ENCODE data around the gene NXPE3. TPM values are rescaled to one million over a fixed set of nuclear protein-coding genes. Genes with fewer than 3 reads are reported as not detected.

Gene NXPE3
- polyA plus RNA-seq, 1 donor from 2014 or later: 6.6 TPM

DNA sequence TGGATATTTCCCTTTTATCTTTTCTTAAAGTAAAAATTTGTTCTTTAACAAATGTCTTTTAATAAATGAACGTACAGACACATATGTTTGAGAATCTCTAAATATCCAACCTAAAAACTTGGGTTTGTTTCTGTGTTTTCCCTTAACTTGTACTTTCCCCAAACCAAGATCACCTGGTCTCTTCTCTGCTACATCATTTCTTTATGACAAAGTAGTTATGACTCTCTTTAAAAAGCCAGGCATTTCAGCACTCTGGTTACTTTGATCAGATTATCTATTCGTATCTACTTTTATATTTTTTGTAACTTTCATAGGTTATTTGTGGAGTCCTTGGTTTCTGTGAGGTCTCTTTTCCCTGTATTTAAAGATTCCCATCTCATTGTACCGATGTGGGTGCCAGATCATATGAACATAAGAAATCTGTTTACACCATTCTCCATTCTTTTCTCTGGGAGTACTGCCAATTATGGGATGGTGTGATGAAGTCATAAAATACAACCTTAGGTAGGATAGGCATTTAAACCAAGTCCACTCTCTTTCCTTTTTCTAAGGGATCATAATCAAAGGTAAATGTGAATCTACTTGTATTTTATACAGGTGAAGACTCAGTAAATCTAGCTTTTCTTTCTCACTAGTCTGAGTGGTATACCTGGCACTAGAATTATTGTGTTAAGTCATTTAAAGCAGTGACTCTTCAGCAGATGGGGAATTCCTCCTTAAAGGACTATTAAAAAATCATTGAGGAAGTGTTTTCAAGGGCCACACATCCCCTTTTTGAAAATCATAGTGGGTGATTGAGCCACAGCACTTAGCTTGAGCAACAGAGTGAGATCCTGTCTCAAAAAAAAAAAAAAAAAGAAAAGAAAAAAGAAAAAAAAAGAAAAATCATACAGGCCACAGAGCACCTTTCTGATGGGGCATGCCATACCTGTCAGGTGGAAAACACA, 57.9 kb downstream of the NXPE3 start:
- Histone ChIP-seq H3F3A (ENCODE audit: insufficient read depth, low read length, poor library complexity, severe bottlenecking) (no peaks in the 10 kb centered on the region), H4K20me1 (ENCODE audit: insufficient read depth) (no peaks in the 10 kb centered on the region), H3K27ac (ENCODE audit: low read length) (no peak overlapping the region), H3K27me3 (ENCODE audit: insufficient read depth, low read depth, low read length) (no peaks in the 10 kb centered on the region), H3K9me3 (ENCODE audit: low read length) (no peaks in the 10 kb centered on the region), H3K4me2 (ENCODE audit: low read length) (no peak overlapping the region), H2AFZ (ENCODE audit: low read depth, low read length) (no peak overlapping the region), H3K36me3 (ENCODE audit: insufficient read depth, low read length) (no peaks in the 10 kb centered on the region), H3K9me2 (ENCODE audit: insufficient read depth, low read length) (no peaks in the 10 kb centered on the region), H3K9ac (ENCODE audit: low read length) (no peak overlapping the region), H3K4me3 (ENCODE audit: low read length) (no peak overlapping the region), H3K79me2 (replicated peaks; ENCODE audit: insufficient read depth, low read length) (no peaks in the 10 kb centered on the region)
- TF ChIP-seq EP300 (conservative IDR thresholded peaks at IDR 0.05; ENCODE audit: poor library complexity, severe bottlenecking): no peak
- no peak for TF ChIP-seq TAF1 (IDR thresholded peaks at IDR 0.05; ENCODE audit: low read depth)
- TF ChIP-seq, protein P1, sequence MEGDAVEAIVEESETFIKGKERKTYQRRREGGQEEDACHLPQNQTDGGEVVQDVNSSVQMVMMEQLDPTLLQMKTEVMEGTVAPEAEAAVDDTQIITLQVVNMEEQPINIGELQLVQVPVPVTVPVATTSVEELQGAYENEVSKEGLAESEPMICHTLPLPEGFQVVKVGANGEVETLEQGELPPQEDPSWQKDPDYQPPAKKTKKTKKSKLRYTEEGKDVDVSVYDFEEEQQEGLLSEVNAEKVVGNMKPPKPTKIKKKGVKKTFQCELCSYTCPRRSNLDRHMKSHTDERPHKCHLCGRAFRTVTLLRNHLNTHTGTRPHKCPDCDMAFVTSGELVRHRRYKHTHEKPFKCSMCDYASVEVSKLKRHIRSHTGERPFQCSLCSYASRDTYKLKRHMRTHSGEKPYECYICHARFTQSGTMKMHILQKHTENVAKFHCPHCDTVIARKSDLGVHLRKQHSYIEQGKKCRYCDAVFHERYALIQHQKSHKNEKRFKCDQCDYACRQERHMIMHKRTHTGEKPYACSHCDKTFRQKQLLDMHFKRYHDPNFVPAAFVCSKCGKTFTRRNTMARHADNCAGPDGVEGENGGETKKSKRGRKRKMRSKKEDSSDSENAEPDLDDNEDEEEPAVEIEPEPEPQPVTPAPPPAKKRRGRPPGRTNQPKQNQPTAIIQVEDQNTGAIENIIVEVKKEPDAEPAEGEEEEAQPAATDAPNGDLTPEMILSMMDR (IDR thresholded peaks at IDR 0.05; ENCODE audit: poor library complexity, severe bottlenecking): no peak
- no peak for TF ChIP-seq MXI1 (conservative IDR thresholded peaks at IDR 0.05; ENCODE audit: poor library complexity, severe bottlenecking)

DNA sequence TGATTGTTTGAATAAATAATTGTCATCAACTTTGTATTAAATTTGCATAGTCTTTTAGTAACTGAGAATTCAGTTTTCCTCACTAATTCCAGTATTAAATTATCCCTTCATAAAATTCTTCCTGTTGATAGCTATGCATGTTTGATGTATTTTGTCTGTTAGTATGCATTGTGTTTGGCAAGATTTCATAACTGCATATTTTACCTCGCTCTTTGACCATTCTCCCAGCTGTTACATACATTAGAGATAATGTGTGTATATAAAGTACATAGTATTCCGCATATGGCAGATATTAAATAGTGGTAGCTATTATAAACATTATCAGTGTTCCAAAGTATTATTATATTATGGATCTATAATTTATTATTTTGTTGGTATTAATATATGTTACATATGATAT, 59.7 kb downstream of the NXPE3 start:
- Histone ChIP-seq H3K9me3 (ENCODE audit: low read length) (no peaks in the 10 kb centered on the region), H3K9ac (ENCODE audit: low read length) (no peak overlapping the region), H3K27me3 (ENCODE audit: insufficient read depth, low read depth, low read length) (no peaks in the 10 kb centered on the region), H3K4me3 (ENCODE audit: low read length) (no peak overlapping the region), H2AFZ (ENCODE audit: low read depth, low read length) (no peak overlapping the region), H3K27ac (ENCODE audit: low read length) (no peak overlapping the region), H4K20me1 (ENCODE audit: insufficient read depth) (no peaks in the 10 kb centered on the region), H3F3A (ENCODE audit: insufficient read depth, low read length, poor library complexity, severe bottlenecking) (no peaks in the 10 kb centered on the region), H3K9me2 (ENCODE audit: insufficient read depth, low read length) (no peaks in the 10 kb centered on the region), H3K36me3 (ENCODE audit: insufficient read depth, low read length) (no peaks in the 10 kb centered on the region), H3K79me2 (replicated peaks; ENCODE audit: insufficient read depth, low read length) (no peaks in the 10 kb centered on the region), H3K4me2 (ENCODE audit: low read length) (no peak overlapping the region)
- TF ChIP-seq POLR2AphosphoS5 (IDR thresholded peaks at IDR 0.05): no peak
- TF ChIP-seq MXI1 (conservative IDR thresholded peaks at IDR 0.05; ENCODE audit: poor library complexity, severe bottlenecking): no peak
- no peak for TF ChIP-seq TAF1 (IDR thresholded peaks at IDR 0.05; ENCODE audit: low read depth)
- TF ChIP-seq EP300 (conservative IDR thresholded peaks at IDR 0.05; ENCODE audit: poor library complexity, severe bottlenecking): no peak

DNA sequence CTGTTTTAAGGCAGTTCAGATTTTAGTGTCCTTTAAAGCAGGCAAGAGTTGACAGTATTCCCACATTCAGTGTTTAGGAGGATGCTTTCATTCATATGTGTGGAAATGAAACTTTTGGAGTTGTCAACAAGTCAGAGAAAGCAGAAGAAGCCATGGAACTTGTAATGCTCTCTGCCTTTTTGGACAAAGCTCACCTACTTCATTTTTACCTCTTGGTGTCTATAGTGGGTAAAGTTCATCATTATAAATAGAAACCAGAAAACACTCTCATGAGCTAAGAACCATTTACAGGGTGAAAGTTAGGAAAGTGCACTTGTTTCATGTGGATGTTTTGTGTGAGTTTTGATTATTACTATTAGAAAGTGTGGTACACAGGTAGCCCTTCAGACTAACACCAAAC, 61.1 kb downstream of the NXPE3 start:
- H3K36me3 ChIP-seq (ENCODE audit: insufficient read depth, low read length): no peaks in the 10 kb centered on the region
- H2AFZ ChIP-seq (ENCODE audit: low read depth, low read length): no peak overlapping the region
- H3K4me2 ChIP-seq (ENCODE audit: low read length): no peak overlapping the region
- H3K27me3 ChIP-seq (ENCODE audit: insufficient read depth, low read depth, low read length): no peaks in the 10 kb centered on the region
- TF ChIP-seq EZH2 (IDR thresholded peaks at IDR 0.05; ENCODE audit: borderline replicate concordance, insufficient read depth, low read length, poor library complexity, severe bottlenecking) (no peak), MXI1 (conservative IDR thresholded peaks at IDR 0.05; ENCODE audit: poor library complexity, severe bottlenecking) (no peak), SMC3 (conservative IDR thresholded peaks at IDR 0.05; ENCODE audit: poor library complexity) (no peak), TAF1 (IDR thresholded peaks at IDR 0.05; ENCODE audit: low read depth) (no peak), POLR2AphosphoS5 (IDR thresholded peaks at IDR 0.05) (no peak), EP300 (conservative IDR thresholded peaks at IDR 0.05; ENCODE audit: poor library complexity, severe bottlenecking) (no peak)
- TF ChIP-seq, protein P1 (IDR thresholded peaks at IDR 0.05; ENCODE audit: poor library complexity, severe bottlenecking): no peak
- TF ChIP-seq, protein P2, sequence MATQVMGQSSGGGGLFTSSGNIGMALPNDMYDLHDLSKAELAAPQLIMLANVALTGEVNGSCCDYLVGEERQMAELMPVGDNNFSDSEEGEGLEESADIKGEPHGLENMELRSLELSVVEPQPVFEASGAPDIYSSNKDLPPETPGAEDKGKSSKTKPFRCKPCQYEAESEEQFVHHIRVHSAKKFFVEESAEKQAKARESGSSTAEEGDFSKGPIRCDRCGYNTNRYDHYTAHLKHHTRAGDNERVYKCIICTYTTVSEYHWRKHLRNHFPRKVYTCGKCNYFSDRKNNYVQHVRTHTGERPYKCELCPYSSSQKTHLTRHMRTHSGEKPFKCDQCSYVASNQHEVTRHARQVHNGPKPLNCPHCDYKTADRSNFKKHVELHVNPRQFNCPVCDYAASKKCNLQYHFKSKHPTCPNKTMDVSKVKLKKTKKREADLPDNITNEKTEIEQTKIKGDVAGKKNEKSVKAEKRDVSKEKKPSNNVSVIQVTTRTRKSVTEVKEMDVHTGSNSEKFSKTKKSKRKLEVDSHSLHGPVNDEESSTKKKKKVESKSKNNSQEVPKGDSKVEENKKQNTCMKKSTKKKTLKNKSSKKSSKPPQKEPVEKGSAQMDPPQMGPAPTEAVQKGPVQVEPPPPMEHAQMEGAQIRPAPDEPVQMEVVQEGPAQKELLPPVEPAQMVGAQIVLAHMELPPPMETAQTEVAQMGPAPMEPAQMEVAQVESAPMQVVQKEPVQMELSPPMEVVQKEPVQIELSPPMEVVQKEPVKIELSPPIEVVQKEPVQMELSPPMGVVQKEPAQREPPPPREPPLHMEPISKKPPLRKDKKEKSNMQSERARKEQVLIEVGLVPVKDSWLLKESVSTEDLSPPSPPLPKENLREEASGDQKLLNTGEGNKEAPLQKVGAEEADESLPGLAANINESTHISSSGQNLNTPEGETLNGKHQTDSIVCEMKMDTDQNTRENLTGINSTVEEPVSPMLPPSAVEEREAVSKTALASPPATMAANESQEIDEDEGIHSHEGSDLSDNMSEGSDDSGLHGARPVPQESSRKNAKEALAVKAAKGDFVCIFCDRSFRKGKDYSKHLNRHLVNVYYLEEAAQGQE (IDR thresholded peaks at IDR 0.05; ENCODE audit: borderline replicate concordance): no peak
- no peaks in the 10 kb centered on the region for H3F3A ChIP-seq (ENCODE audit: insufficient read depth, low read length, poor library complexity, severe bottlenecking)
- no peaks in the 10 kb centered on the region for H4K20me1 ChIP-seq (ENCODE audit: insufficient read depth)
- no peak overlapping the region for H3K9ac ChIP-seq (ENCODE audit: low read length)
- no peaks in the 10 kb centered on the region for H3K9me3 ChIP-seq (ENCODE audit: low read length)
- no peak overlapping the region for H3K27ac ChIP-seq (ENCODE audit: low read length)
- no peaks in the 10 kb centered on the region for H3K9me2 ChIP-seq (ENCODE audit: insufficient read depth, low read length)
- H3K4me3 ChIP-seq (ENCODE audit: low read length): no peak overlapping the region
- H3K79me2 ChIP-seq (replicated peaks; ENCODE audit: insufficient read depth, low read length): no peaks in the 10 kb centered on the region
